Stomach (tissue), 9 donors: ENCODE measurements around the gene SSR1. TPM values are rescaled to one million over a fixed set of nuclear protein-coding genes. Genes with fewer than 3 reads are reported as not detected.
"Not testable (repeated sequence)": the region's sequence is repeated elsewhere in the genome, so short reads cannot be mapped to it uniquely, and the experiment has no call there.

Source experiments
- DNase-seq, 2 donors: peaks; one replicate each; pipeline versions ENCODE4 v3.0.0 to v3.0.0-alpha.2; 2013 to 2019
- H3K27ac ChIP-seq, 5 donors: fragments of 200-600 bp in 4 of 5; sonication (generic) in 4 of 5; one replicate each; pipeline ENCODE4 v1.5.1; 2013 to 2019; ENCODE audit warnings: mild to moderate bottlenecking in 1 of 5, moderate library complexity in 1 of 5
- H3K27me3 ChIP-seq, 3 donors: fragments of 200-600 bp; sonication (generic); one replicate each; pipeline ENCODE4 v1.5.1; 2017 to 2019; ENCODE audit warnings: mixed run types in 1 of 3
- H3K36me3 ChIP-seq, 4 donors: fragments of 200-600 bp; sonication (generic); 1 replicate in 3 of 4; 2 replicates in 1 of 4; pipeline ENCODE4 v1.5.1; 2016 to 2019
- H3K4me1 ChIP-seq, 4 donors: fragments of 200-600 bp; sonication (generic); one replicate each; pipeline ENCODE4 v1.5.1; 2016 to 2019
- H3K4me3 ChIP-seq, 4 donors: fragments of 200-600 bp; sonication (generic) in 3 of 4; one replicate each; pipeline ENCODE4 v1.5.1; 2016 to 2019; ENCODE audit warnings: mild to moderate bottlenecking in 1 of 4
- H3K9me3 ChIP-seq, 4 donors: fragments of 200-600 bp; sonication (generic); one replicate each; pipeline ENCODE4 v1.5.1; 2016 to 2019
- EP300 ChIP-seq: sonication (generic); formaldehyde crosslinking; IDR thresholded peaks from one replicate; pipeline ENCODE4 v1.6.1; 2017; ENCODE audit warnings: antibody characterized with exemption
- POLR2A ChIP-seq, 4 donors: fragments of 450-650 bp; IDR thresholded peaks; one replicate each; pipeline ENCODE4 v1.6.1; 2016; ENCODE audit warnings: antibody characterized with exemption in 4 of 4, control low read depth in 2 of 4, mild to moderate bottlenecking in 1 of 4, moderate library complexity in 1 of 4
- POLR2AphosphoS5 ChIP-seq, 3 donors: sonication (generic); formaldehyde crosslinking; IDR thresholded peaks; one replicate each; pipeline ENCODE4 v1.6.1; 2016; ENCODE audit warnings: antibody characterized with exemption in 3 of 3
- WGBS, 5 donors: extraction: QIAGEN DNeasy Blood & Tissue Kit in 3 of 5; methylation state at CpG; one replicate each; pipeline versions ENCODE4 v1.1.5 to v1.1.7; 2013 to 2018; 5-methylcytosine and 5-hydroxymethylcytosine counted together
- intact Hi-C: fragments of 100-400 bp; cut with DNase I; formaldehyde crosslinking; loops from one replicate; pipeline ENCODE4 v1.15.1; 2023; ENCODE audit warnings: low total_unique reads
- polyA plus RNA-seq, 3 donors: library from polyadenylated mRNA; stranded (reverse); fragments of 200-250 nt; gene quantifications; one replicate each; pipeline ENCODE4 v1.2.3, GENCODE V29; 2013
- total RNA-seq, 5 donors: library from RNA; depleted of rRNA; stranded (reverse); fragments of >200 nt; gene quantifications; one replicate each; pipeline versions ENCODE4 v1.1.0 to v1.2.3, GENCODE V29; 2014 to 2016
- TF ChIP-seq, protein P1 (sequence below), 7 experiments: fragments of 450-650 bp in 4 of 7; fragments of 200-600 bp in 3 of 7; sonication (generic) in 3 of 7; IDR thresholded peaks; one replicate each; pipeline ENCODE4 v1.5.1; 2016 to 2019; ENCODE audit warnings: antibody characterized with exemption in 7 of 7, control low read depth in 2 of 7, mild to moderate bottlenecking in 1 of 7
- donor health status: healthy with polysubstance abuse.
- donor health status: Bipolar disorder and iron deficiency.
- donor health status: healthy.

SSR1 gene
- total and polyA plus RNA-seq, 8 donors = 11.6 to 62.4 (median 30.1) TPM

- DNase-seq = peak in 1 of 2 donors; percentile 17
- intact Hi-C loops = no loop called here
- WGBS, 5 donors = 85 to 97% (median 95%) methylated on average over 20 of the region's 20 CpGs
These were observed 44.6 kb downstream of the SSR1 start for GRCh38 chr6:7268362-7268761.

GRCh38 chr6:7267466-7268091 lies 45.4 kb downstream of the SSR1 start:
- peaks cover 0 to 21% (median 12%) of the 10 kb centered on the region in 4 donors for H3K4me1 ChIP-seq
- no peak overlapping the region for H3K4me3 ChIP-seq
- 36 to 57% (median 49%) methylated on average over 9 to 13 of the region's 13 CpGs for WGBS, 5 donors
- intact Hi-C loops = no loop called here
- DNase-seq = peak; percentile 68 to 88
- H3K36me3 ChIP-seq = no peaks in the 10 kb centered on the region
- no peak for TF ChIP-seq EP300
- TF ChIP-seq POLR2AphosphoS5 (IDR thresholded peaks at IDR 0.05) = no peak
- TF ChIP-seq, protein P1, sequence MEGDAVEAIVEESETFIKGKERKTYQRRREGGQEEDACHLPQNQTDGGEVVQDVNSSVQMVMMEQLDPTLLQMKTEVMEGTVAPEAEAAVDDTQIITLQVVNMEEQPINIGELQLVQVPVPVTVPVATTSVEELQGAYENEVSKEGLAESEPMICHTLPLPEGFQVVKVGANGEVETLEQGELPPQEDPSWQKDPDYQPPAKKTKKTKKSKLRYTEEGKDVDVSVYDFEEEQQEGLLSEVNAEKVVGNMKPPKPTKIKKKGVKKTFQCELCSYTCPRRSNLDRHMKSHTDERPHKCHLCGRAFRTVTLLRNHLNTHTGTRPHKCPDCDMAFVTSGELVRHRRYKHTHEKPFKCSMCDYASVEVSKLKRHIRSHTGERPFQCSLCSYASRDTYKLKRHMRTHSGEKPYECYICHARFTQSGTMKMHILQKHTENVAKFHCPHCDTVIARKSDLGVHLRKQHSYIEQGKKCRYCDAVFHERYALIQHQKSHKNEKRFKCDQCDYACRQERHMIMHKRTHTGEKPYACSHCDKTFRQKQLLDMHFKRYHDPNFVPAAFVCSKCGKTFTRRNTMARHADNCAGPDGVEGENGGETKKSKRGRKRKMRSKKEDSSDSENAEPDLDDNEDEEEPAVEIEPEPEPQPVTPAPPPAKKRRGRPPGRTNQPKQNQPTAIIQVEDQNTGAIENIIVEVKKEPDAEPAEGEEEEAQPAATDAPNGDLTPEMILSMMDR (IDR thresholded peaks at IDR 0.05) = no peak
- TF ChIP-seq POLR2A (IDR thresholded peaks at IDR 0.05) = no peak
- H3K27ac ChIP-seq = peak overlapping the region in 2 of 5 donors; percentile 1 to 52
- H3K27me3 ChIP-seq = no peaks in the 10 kb centered on the region
- H3K9me3 ChIP-seq = no peaks in the 10 kb centered on the region

More at GRCh38 chr6:7268362-7268761, 44.6 kb downstream of the SSR1 start:
- Histone ChIP-seq H3K4me3 (no peak overlapping the region), H3K36me3 (no peaks in the 10 kb centered on the region), H3K27ac (no peak overlapping the region), H3K27me3 (no peaks in the 10 kb centered on the region), H3K4me1 (peaks cover 0 to 18% (median 12%) of the 10 kb centered on the region in 4 donors), H3K9me3 (no peaks in the 10 kb centered on the region)
- TF ChIP-seq POLR2A (IDR thresholded peaks at IDR 0.05) (no peak), POLR2AphosphoS5 (IDR thresholded peaks at IDR 0.05) (no peak), EP300 (no peak)
- TF ChIP-seq, protein P1 (IDR thresholded peaks at IDR 0.05) = no peak

DNA sequence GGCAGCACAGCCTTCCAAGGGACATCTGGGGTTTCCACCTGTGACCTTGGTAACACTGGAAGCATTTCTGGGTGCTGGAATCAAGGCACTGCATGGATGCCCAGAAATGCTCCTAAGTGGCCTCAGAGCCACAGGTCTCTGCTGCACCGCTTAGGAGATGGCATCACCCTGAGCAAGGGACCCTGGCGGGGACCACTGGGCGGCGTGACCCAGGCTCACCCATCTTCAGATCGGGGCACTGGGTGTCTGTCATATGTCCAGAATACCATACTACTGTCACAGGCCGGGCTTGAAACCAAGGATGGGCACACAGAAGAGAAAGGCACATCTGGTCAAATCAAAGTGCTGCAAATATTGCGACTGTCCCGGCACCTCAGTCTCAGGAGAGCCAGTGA lies 45.9 kb downstream of the SSR1 start:
- TF ChIP-seq POLR2A (IDR thresholded peaks at IDR 0.05) (no peak), POLR2AphosphoS5 (IDR thresholded peaks at IDR 0.05) (no peak), EP300 (no peak)
- TF ChIP-seq, protein P1 (IDR thresholded peaks at IDR 0.05) = no peak
- intact Hi-C loops = no loop called here
- H3K4me1 ChIP-seq = peaks cover 0 to 22% (median 12%) of the 10 kb centered on the region in 4 donors
- 91 to 100% (median 94%) methylated on average over 2 to 8 of the region's 8 CpGs for WGBS, 5 donors
- no peaks in the 10 kb centered on the region for H3K9me3 ChIP-seq
- H3K27ac ChIP-seq = no peak overlapping the region
- H3K36me3 ChIP-seq = no peaks in the 10 kb centered on the region
- no peak for DNase-seq
- H3K4me3 ChIP-seq = no peak overlapping the region
- H3K27me3 ChIP-seq = no peaks in the 10 kb centered on the region

DNA sequence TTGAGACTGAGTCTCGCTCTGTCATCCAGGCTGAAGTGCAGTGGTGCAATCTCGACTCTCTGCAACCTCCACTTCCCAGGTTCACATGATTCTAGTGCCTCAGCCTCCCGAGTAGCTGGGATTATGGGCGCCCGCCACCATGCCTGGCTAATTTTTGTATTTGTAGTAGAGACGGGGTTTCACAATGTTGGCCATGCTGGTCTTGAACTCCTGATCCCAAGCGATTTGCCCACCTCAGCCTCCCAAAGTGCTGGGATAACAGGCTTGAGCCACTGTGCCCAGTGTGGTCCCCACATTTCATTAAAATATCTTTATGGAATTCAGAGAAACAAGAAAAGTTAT lies 47.6 kb downstream of the SSR1 start:
- 93 to 96% (median 95%) methylated on average over 7 of the region's 7 CpGs for WGBS, 5 donors
- H3K27ac ChIP-seq, intact Hi-C loops, H3K36me3 ChIP-seq, H3K4me3 ChIP-seq, H3K9me3 ChIP-seq, H3K27me3 ChIP-seq: not testable (repeated sequence)
- peaks cover 7 to 31% (median 22%) of the 10 kb centered on the region in 4 donors for H3K4me1 ChIP-seq
- peak in 1 of 2 donors; percentile 23 for DNase-seq

DNA sequence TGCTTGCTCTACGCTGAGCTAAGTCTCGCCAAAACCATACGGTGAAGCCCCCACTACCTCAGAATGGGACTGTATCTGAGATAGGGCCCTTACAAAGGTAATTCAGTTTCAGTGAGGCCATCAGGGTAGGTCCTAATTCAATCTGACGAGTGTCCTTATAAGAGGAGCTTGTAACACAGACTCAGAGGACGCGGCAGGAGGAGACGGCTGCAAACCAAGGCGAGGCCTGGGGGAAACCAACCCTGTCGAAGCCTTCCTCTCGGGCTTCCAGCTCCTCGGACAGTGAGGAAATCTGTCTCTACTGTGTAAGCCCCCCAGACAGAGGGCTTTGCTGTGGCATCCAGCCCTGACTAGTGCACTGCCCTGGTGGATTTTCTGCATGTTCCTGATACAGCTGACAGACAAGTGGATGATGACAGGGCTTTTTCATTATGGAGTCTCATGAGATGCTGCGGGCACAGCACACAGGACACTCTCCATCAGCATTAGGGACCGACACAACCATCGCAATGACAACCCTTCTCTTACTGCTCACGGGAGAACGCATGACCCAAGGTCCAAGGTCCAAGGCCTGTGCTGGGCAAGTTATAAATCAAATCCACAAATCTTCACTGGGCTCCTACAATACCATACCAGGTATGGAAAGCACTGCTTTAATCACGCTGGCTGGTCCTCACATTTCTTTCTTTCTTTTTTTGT lies 48.2 kb downstream of the SSR1 start:
- Histone ChIP-seq H3K27me3 (no peaks in the 10 kb centered on the region), H3K9me3 (no peaks in the 10 kb centered on the region), H3K36me3 (no peaks in the 10 kb centered on the region), H3K4me1 (peaks cover 7 to 32% (median 24%) of the 10 kb centered on the region in 4 donors), H3K27ac (no peak overlapping the region), H3K4me3 (no peak overlapping the region)
- peak in 1 of 2 donors; percentile 10 for DNase-seq
- 88 to 92% (median 92%) methylated on average over 17 of the region's 17 CpGs for WGBS, 5 donors
- TF ChIP-seq, protein P1 (IDR thresholded peaks at IDR 0.05) = no peak
- TF ChIP-seq EP300 (no peak), POLR2AphosphoS5 (IDR thresholded peaks at IDR 0.05) (no peak), POLR2A (IDR thresholded peaks at IDR 0.05) (no peak)
- intact Hi-C loops = no loop called here
